Stomach (tissue), 4 donors: Measurements from ENCODE around the gene DEPDC7.

Source experiments
- CTCF ChIP-seq, 7 experiments: fragments of 450-650 bp in 4 of 7; fragments of 200-600 bp in 3 of 7; sonication (generic) in 3 of 7; IDR thresholded peaks; one replicate each; pipeline ENCODE4 v1.5.1; 2016 to 2019; ENCODE audit warnings: antibody characterized with exemption in 7 of 7, control low read depth in 2 of 7, mild to moderate bottlenecking in 1 of 7
- EP300 ChIP-seq: sonication (generic); formaldehyde crosslinking; IDR thresholded peaks from one replicate; pipeline ENCODE4 v1.6.1; 2017; ENCODE audit warnings: antibody characterized with exemption
- POLR2A ChIP-seq, 4 donors: fragments of 450-650 bp; IDR thresholded peaks; one replicate each; pipeline ENCODE4 v1.6.1; 2016; ENCODE audit warnings: antibody characterized with exemption in 4 of 4, control low read depth in 2 of 4, mild to moderate bottlenecking in 1 of 4, moderate library complexity in 1 of 4

- TF ChIP-seq CTCF (IDR thresholded peaks at IDR 0.05) (no peak), POLR2A (IDR thresholded peaks at IDR 0.05) (no peak), EP300 (no peak)
Measured at GRCh38 chr11:33059331-33060007, 43.8 kb downstream of the DEPDC7 start.
